HG03196 (cell line): Measurements from ENCODE around the gene TNFRSF18.
"Not testable (repeated sequence)": the region's sequence is repeated elsewhere in the genome, so short reads cannot be mapped to it uniquely, and the experiment has no call there.

Experiments used
- ATAC-seq: cut with Tn5 transposase; IDR thresholded peaks from one replicate; pipeline ENCODE4 v1.9.1; 2021; ENCODE audit not compliant: unreplicated experiment

Gene TNFRSF18

DNA sequence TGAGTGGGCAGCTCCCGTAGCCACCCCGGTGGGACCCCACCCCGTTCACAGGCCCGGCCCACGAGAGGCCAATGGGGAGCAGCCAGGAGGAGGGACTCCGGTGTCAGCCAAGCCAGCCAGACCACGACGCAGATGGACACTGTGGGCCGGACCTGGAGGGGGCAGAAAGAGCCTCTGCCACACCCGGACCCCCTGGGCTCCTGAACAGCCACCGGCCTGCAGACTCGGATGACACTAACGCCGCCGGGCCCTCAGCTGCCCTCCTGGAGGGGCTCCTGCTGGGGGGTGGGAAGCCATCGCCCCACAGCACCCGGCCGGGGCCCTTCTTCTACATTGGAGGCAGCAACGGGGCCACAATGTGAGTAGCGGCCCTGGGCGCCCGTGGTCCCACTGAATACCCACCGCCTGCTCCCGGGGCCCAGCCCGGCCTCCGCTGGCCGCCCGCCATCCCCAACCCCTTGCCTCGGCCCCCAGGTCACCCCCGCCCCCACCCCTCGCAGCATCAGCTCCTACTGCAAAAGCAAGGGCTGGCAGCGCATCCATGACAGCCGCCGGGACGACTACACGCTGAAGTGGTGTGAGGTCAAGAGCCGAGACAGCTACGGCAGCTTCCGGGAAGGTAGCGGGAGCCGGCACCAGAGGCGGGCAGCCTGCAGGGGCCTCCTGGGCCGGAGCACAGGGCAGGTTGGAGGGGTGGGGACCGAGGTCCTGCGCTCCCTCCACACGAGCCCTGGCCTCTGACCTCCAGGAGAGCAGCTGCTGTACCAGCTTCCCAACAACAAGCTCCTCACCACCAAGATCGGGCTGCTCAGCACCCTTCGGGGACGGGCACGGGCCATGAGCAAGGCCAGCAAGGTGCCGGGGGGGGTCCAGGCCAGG is 26.2 kb downstream of the TNFRSF18 start:
- ATAC-seq, result no peak

DNA sequence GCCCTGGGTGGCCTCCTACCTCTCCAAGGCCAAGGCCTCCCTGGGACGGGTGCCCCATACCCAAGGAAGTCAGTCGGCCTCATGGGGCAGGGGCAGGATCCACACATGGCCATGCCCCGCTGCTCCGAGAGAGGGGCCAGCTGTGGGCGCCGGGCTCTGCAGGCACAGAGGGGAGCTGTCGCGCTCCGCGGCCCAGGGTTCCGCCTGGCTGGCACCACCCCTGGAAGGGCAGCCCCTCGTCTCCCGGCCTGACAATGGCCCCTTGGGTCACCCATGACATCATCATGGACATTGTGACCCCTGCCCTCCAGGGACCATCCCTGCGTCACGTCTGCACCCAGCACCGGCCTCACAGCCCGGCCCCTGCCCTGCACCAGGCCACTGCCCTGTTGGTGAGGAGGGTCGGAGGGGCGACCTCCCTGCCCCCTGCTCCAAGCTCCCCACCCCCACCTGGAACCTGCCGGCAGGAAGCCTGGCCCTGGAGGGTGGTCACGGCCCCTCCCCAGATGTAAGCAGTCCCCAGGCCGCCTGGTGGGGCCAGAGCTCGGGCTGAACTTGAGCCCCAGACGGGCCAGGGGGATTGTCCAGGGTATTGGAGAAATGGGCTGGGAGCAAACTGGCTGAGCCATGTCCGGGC is 26.9 kb downstream of the TNFRSF18 start:
- ATAC-seq, result no peak

DNA sequence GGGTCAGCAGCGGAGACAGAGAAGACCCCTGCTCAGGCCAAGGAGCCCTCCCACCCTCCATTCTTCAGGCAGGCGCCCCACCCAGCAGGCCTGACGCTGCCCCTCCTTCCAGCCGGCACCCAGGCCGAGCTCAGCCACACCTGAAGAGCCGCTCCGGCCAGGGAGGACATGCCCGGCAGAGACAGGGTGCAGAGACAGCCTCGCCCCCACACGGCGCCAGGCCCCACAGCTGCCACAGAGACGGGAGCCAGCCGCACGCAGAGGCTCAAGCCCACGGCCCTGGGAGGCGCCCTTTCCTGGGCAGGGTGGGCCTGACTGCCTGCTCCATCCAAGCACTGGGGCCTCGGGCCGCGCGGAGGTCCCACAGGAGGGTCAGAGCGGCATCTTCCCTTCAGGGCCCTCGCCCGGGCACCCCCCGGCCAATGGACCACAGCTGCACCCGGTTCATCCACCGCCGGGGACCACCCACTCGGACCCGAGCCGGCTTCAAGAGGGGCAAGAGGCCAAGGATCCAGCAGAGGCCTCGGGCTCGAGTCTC is 27.5 kb downstream of the TNFRSF18 start:
- ATAC-seq, result no peak

DNA sequence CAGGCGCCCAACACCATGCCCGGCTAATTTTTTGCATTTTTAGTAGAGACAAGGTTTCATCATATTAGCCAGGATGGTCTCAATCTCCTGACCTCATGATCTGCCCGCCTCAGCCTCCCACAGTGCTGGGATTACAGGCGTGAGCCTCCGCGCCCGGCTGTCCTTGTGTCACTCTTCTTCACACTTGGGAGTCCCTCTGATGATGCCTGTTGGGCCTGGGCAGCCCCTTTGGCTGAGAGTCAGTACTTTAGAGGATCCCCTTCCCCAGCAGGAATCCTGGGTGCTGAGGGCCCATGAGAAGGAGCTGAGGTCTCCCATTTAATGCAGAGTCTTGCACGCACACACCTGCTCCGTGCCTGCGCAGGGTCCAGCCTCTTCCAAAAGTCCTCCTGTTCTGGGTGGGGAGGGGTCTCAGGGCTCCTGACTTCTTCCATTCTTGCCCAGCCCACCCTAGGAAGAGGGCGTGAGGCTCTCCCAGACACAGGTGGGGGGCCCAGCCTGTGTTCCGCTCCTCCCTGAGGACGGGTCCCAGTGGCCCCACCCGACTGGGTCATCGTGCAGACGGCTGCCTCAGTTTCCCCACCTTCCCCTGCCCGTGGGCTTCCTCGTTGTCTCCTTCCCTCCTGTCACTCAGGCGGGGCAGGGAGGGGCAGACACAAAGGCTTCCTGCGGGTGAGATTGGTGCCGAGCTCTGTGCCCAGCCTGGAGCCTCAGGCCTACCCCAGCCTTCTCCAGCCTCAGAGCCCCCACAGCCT is 28.8 kb downstream of the TNFRSF18 start:
- no peak for ATAC-seq

DNA sequence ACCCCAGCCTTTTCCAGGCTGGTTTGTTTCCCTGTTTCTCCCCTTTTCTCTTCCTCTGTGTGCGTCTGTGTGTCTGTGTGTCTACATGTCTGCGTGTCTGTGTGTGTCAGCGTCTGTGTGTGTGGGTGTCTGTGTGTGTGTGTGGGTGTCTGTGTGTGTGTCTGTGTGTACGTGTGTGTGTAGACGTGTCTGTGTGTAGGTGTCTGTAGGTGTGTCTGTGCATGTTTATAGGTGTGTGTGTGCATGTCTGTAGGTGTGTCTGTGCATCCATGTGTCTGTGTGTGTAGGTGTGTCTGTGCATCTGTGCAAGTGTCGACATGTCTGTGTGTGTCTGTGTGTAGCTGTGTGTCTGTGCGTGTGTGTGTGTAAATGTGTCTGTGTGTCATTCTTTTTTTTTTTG is 29.5 kb downstream of the TNFRSF18 start:
- ATAC-seq, result no peak

DNA sequence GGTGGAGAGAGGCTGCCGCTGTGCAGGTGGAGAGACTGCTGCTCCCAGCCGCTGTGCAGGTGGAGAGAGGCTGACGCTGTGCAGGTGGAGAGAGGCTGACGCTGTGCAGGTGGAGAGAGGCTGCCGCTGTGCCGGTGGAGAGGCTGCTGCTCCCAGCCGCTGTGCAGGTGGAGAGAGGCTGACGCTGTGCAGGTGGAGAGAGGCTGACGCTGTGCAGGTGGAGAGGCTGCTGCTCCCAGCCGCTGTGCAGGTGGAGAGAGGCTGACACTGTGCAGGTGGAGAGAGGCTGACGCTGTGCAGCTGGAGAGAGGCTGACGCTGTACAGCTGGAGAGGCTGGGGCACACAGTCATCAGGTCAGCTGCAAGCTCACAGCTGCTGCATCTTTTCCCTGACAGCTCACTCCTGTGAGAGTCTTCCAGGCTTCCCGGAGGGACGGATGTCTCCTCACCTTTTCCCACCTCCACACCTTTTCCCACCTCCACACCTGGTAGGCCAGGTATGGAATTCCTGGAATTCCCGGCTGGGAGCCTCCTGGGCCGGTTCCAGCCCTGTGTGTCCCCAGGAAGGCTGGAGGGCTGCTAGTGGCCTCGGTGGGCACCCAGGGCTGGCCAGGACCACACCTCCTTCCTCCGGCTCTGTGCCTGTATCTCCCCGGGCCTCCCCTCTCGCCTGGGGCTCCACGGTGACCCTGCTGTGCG is 30.2 kb downstream of the TNFRSF18 start:
- ATAC-seq, result not testable (repeated sequence)

DNA sequence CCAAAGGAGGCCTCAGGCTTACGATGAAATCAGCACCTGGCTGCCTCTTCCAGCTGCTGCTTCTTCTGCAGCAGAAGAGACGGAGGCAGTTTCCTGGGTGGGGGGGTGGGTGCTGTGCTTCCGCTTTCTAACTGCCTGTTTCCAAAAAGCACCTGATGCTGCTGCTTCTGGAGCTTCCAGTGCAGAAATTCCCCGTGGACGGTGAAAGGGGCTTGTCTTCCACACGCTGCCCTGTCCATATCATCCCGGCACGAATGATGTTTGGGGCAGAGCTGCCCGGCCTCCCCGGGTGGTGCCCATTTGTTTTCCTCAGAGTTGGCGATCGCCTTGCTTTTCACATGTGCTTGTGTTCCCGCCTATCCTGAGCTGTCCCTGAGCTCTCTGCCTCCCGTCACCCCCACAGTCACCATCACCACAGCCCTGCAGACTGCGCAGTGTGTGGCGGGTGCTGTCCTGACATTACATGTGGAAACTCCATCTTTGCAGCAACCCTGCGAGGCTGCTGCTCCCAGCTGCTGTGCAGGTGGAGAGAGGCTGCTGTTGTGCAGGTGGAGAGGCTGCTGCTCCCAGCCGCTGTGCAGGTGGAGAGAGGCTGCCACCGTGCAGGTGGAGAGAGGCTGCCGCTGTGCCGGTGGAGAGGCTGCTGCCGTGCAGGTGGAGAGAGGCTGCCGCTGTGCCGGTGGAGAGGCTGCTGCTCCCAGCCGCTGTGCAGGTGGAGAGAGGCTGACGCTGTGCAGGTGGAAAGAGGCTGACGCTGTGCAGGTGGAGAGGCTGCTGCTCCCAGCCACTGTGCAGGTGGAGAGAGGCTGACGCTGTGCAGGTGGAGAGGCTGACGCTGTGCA is 30.9 kb downstream of the TNFRSF18 start:
- ATAC-seq, result no peak

DNA sequence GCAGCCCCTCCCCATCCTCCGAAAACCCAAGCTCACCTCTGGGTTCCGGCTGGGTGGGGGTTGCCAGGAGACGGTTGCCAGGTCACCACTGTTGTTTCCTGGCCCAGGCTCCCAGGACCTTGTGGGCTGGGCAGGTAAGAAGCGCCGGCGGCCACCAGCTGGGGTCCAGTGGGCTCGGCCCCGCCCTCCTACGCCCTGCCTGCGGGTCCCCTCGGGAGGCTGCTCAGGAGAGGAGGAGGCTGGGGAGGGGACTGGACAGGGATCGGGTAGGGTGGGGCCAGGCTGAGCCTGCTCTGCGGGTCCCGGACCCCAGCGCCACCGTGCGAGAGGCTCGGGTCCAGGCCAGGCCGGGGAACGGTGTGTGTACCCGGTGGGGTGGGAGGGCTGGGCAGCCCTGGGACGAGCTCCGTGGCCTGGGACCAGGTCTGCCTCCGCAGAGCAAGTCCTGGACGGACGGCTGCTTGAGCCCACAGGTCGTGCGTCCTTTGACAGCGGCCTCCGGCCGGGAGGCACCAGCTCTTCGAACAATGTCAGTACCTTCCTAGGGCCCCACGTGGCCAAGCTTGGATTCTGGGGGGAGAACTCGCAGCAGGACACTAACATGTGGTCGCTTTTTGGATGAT is 32.5 kb downstream of the TNFRSF18 start, which contains the start of gene TTLL10:
Gene TTLL10 (plus strand): TSS at position 88 of the 623 bp plus-strand sequence. CDS start 5,336 bp downstream, outside the sequence.
- ATAC-seq, result no peak

DNA sequence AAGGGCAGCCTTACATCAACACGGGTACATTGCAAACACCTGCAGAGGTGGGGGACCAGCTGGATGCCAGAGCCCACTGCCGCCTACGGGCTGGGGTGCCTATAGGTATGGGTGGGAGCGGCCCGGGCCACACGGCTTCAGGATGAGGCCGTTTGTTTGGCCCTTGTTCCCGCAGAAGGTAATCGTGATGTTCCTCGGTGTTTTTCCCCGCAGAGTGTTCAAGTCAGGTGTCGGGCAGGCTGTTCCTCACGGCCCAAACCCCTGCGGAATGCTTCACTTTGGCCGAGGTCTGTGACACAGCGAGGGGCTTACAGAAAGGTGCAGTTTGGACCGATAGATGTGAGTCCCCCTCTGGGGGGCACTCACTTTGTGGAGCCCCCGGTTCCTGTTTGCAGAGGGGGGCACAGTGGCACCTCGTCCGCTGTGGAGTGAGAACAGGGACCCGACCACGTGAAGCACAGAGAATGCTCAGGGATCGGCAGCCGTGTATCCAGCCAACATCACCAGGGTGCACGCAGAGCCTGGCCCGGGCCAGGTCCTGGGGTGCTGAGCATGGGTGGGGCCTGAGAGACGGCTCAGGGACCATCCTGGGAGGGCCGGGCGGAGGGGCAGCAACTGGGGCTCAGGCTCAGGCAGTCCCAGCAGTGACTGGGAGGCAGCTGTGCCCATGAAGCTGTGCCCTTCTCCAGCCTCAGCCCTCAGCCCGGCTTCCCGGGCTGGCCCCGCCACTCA is 33.2 kb downstream of the TNFRSF18 start:
- ATAC-seq, result no peak

DNA sequence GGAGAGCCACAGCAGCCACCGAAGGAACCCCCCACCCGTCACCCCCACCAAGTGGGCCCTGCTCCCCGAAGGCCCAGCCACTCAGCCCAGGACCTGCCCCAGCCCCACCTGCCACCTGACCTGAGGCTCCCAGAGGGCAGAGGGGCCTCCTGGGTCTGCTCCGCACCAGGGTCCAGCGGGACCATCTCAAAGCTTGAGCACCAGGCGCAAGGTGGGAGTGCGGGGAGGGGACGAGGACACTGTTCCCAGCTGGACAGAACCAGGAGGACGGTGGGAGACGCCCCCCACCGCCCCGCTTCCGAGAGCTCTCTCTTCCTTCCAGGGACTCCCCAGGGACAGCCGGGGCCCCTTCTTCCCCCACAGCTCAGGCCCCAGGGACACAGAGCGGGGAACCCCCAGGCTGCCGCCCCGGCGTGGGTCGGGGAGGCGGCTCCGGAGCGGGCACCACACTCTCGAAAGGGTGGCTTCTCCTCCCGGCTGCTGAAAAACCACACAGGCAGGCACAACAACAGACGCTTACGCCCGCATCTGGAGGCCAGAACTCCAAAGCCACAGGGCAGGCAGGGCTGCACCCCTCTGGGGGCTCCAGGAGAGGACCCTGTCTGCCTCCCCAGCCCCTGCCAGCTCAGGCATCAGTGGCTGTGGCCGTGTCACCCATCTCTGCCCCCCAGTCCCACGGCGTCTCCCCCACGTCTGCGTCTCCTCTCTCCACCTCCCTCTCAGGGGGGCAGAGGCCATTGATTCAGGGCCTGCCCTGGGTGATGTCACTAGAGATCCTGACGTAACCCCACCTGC is 34.6 kb downstream of the TNFRSF18 start:
- ATAC-seq, result no peak

DNA sequence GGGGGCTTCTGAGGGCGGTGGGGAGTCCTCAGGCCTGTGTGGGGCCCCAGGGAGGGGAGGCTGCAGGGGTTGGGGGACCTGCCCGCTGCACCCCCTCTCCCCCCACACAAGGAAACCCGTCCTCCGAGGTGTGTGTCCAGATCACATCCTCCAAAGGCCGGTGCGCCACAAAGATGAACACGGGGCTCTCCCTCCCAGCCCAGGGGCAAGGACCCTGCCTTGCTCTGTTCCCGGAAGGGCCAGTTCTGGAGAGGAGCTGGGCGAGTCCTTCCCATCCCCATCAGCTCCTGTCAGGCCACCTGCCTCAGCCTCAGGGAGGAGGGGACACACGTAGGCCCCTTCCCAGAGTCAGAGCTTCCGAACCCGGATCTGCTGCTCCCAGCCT is 35.2 kb downstream of the TNFRSF18 start:
- ATAC-seq, result no peak

DNA sequence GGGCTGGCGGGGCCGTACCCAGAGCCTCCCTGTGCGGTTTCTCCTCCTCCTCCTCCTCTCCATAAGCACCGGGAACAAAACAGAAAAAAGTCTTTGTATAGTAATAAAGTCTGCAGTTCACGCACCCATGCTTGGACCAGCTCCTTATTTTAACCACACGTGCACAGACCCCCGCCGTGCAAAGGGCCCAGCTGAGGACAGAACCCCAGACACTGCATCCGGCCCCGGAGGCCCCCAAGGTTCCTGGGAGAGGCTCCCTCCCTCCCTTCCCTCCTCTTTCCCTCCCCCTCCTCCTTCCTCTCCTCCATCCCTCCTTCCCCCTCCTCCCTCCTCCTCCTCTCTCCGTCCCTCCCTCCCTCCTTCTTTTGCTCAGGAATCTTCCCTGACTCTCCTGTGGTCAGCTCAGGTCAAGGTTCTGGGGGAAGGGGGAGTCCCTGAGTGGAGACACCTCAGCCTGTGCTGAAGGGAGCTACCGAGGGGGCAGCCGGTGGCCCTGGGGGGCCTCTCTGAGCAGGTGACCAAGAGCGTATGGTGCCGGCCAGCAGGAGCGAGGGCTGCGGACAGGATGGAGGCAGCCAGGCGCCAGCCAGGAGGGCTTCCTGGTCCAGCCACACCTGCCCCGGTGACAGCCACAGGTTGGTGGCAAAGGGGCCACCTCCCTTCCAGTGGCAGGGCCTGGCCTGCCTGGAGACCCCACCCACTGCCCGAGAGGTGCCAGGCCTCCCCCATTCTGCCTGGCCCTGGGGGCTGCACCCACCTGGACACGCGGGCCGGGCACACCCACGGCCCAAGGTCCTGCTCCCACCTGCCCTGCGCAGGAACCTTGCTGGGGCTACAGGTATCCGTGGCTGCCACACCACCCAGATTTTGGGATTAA is 35.9 kb downstream of the TNFRSF18 start:
- ATAC-seq, result no peak

DNA sequence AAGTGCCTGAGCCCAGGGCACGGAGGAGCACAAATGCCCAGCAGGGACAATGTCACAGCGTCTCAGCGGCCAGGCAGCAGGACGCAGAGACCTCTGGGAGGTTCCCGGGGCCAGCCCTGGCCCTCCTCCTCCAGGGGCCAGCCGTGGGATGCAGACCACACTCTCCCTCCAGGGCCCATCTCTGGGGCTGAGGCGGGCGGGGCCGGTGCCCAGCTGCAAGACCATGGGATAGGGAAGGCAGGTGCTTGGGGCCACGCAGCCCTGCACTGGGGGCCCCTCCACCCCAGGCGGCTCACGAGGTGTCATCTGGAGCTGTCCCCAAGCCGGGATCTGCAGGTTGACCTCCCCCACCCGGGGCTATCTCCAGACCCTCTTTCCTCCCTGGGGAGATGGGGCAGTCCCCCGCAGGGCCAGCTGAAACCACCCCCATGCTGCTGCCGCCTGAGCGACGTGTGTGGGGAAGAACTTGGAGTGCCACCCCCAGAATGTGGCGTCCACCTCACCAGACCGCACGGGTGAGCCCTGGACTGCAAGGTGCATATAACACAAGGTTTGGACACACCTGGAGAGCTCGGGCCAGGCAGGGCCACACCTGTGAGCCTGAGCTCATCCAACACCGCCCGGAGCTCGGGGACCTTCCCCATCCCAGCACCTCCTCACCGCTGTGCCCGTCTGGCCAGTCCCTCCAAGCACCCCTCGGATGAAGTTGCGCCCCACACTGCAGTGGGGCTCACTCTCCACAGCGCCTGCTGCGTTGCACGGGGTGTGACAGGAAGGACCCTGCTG is 36.8 kb downstream of the TNFRSF18 start:
- ATAC-seq, result no peak

DNA sequence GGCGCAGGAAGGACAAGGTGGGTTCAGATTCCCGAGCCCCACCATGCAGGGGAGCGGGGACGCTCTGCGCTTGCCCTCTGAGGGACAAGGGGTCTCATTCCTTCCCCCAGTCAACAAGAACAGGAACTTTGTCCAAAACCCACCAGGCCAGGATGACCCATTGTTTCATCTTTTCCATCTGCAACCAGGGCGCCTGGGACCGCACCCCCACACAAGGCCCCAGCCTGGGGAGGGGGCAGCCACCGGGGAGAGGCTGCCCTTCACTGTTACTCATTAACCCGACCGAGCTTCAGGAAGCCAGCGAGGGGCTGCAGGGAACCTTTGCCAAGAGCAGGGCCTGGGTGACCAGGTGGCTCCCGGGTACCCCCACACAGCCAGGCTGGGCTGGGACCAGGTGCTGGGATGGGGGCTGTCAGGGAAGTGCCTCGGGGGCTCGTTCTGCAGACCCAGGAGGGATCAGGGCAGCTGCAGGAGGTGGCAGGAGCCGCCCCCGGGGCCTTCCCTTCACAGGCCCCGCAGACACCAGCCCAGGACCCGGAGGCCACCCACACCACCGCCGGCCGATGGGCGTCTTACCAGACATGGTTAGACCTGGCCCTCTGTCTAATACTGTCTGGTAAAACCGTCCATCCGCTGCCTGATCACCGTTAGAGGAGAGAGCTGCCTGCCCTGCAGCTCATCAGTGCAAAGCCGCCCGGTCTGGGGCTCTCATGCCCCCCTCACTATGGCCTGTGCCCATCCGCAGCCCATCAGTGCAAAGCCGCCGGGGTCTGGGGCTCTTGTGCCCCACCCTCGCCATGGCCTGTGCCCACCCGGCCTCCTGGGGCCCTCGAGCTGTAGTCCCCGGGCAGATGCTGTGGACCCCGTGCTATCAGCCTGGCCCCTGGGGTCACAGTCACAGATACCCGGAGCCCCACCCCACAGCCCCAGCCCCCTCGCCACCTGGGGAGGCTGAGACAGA is 37.7 kb downstream of the TNFRSF18 start:
- no peak for ATAC-seq

DNA sequence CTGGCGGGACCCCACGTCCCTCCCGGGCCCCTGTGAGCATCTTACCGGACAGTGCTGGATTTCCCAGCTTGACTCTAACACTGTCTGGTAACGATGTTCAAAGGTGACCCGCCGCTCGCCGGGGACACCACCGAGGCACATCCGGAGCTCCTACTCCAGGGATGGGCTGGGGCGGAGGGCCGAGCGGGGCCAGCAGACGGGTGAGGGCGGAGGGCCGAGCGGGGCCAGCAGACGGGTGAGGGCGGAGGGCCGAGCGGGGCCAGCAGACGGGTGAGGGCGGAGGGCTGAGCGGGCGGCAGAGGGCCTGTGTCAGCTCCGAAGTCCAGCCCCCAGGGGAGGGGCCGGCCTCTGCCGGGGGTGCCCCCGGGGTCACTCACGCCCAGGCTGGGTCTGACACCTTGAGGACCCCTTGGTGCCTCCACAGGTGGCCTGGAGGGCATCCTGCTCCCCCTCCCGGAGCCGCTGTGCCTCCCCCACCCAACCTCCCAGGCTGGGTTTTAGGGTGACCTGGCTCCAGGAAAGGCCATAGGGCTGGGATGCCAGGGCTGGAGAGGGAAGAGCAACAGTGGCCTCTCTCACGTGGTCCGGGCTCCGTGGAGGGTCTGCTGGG is 38.4 kb downstream of the TNFRSF18 start:
- no peak for ATAC-seq
